ENCODE data around the gene RNF31.

DNA sequence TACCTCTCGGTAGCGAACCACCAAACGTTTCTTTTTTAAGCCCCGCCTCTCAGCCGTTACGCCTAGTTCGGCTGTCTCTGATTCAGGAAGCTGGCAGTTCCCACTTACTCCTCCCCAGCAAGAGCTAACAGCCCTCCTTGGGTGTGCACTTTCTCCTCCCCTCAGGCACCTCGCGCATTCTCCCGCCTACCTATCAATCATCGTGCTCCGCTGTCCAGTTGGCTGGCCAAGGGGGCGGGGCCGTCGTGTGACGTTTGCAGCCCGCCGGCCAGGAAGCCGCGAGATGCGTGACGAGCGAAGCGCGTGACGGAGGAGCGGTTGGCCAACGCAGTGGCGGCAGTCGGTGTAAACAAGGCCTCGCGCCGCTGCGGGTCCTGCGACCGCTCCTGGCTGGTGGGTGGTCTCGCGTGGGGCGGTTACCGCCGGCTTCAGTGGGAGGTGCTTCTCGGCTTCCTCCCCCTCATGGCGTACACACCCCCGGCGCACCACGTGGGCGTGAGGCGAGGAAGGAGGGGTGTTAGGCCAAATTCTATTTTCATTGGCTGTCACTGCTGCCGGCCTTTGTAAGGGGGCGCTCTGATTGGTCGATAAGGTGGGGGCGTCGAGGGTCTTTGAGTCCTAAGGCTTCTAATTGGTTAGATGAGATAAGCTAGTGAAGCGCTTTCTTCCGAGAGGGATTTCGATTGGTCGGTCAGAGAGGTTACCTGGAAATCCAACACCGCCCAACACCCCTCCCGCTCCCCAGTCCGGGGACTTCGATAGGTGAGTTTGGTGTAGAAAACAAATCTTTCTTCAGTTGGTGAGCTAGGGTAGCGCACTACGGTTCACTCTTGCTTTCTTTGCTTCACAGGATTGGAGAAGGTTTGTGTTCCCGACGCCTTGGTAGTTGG lies 32.5 kb upstream of the RNF31 start, which contains the start of the genes DCAF11 and NRL:
- TF ChIP-seq, protein P1, sequence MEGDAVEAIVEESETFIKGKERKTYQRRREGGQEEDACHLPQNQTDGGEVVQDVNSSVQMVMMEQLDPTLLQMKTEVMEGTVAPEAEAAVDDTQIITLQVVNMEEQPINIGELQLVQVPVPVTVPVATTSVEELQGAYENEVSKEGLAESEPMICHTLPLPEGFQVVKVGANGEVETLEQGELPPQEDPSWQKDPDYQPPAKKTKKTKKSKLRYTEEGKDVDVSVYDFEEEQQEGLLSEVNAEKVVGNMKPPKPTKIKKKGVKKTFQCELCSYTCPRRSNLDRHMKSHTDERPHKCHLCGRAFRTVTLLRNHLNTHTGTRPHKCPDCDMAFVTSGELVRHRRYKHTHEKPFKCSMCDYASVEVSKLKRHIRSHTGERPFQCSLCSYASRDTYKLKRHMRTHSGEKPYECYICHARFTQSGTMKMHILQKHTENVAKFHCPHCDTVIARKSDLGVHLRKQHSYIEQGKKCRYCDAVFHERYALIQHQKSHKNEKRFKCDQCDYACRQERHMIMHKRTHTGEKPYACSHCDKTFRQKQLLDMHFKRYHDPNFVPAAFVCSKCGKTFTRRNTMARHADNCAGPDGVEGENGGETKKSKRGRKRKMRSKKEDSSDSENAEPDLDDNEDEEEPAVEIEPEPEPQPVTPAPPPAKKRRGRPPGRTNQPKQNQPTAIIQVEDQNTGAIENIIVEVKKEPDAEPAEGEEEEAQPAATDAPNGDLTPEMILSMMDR (IDR thresholded peaks at IDR 0.05; ENCODE audit: insufficient read depth, low read length): no peak
- TF ChIP-seq POLR2AphosphoS5 (IDR thresholded peaks at IDR 0.05; ENCODE audit: low read depth): peak; percentile 72; the same call in 1 of the 2 replicates
- TF ChIP-seq GABPA (IDR thresholded peaks at IDR 0.05; ENCODE audit: low read depth): peak; percentile 19; the same call in 1 of the 2 replicates

All from HL-60 (cell line).